GM18499 (cell line): Measurements from ENCODE around the gene RHBDL1.

Experiments used
- ATAC-seq: cut with Tn5 transposase; IDR thresholded peaks from one replicate; pipeline ENCODE4 v1.9.1; 2021; ENCODE audit warnings: moderate number of reproducible peaks; ENCODE audit not compliant: insufficient read depth, unreplicated experiment

Gene RHBDL1

DNA sequence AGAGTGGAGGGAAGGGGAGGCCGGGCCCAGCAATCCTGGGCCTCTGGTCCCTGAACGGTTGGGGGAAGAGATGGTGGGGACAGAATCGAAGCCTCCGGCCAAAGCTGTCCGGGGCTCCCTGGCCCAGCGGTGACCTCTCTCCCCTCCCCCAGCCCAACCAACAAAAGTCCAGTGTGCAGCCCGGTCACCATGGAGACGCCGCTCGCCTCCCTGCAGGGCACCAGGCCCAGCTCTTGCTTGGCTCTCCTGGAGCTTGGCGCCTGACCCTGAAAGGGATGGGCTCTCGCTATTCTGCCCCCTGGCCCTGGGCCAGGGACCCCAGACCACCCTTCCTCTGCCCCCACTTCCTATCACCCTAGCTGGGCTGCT, 40.7 kb downstream of the RHBDL1 start:
- no peak for ATAC-seq

DNA sequence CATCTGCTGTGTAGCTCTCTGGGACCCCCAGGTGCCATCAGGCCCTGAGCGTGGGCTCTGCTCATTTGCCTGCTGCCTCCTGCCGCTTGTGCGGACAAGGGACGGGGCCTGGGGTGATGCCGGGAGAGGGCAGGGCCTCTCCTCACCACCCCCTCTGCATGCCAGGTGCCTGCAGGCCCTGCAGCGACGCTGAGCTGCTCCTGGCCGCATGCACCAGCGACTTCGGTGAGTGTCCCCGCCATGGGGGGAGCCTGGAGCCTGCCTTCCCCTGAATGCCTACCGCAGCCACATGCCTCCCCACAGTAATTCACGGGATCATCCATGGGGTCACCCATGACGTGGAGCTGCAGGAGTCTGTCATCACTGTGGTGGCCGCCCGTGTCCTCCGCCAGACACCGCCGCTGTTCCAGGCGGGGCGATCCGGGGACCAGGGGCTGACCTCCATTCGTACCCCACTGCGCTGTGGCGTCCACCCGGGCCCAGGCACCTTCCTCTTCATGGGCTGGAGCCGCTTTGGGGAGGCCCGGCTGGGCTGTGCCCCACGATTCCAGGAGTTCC, 41.4 kb downstream of the RHBDL1 start:
- ATAC-seq: no peak

DNA sequence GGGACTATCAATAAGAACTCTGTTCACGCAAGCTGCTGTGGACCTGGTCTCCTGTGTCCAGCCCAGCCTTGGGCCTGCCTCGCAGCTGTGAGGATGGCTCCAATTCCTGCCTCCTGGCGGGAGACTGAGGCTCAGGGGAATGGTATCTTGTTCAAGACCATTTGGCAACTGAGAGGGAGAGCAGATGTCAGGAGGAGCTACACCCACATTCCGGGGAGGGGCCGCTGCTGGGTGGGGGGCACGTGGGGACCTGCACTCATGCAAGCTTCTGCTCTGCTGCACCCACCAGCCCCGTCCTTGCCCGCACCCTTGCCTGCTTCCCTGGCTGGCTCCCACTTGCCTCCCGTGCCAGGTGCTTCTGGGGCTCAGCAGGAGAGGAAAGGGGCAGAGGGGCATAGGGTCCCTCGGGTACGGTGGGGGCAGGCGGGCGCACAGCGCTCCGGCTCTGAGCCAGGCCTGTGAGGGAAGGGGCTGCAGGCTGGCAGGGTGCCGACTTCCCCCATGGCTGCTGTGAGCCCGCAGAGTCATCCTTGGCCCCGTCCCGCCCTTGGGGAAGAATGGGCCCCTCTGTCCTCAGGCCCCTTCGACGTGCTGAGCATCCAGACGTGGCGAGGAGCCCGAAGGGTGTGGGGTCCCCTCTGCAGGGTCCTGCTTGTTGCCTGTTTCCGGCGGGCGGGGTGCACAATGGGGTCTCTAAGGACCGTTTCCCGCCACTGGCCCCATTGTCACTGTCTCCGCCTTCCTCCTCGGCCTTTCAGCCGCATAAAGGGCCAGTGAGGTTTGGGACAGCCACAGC, 42.2 kb downstream of the RHBDL1 start:
- no peak for ATAC-seq

DNA sequence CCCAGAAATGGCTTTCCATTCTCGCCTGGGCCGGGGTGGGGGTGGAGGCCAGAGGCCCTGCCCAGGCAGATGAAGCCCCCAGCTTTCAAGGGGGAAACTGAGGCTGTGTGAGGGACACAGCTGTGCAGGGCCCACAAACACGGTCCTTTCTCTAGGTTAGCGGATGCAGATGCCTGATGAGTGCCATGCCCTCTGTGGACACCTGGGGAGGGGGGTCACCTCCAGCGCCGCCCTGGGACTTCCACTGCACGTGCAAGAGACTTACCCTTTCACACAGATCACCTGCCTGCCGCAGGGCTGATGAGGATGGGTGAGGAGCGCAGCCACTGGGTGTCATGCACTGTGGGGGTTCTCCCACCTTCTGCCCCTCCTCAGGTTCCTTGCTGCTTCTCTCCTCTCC, 42.9 kb downstream of the RHBDL1 start:
- ATAC-seq: no peak

DNA sequence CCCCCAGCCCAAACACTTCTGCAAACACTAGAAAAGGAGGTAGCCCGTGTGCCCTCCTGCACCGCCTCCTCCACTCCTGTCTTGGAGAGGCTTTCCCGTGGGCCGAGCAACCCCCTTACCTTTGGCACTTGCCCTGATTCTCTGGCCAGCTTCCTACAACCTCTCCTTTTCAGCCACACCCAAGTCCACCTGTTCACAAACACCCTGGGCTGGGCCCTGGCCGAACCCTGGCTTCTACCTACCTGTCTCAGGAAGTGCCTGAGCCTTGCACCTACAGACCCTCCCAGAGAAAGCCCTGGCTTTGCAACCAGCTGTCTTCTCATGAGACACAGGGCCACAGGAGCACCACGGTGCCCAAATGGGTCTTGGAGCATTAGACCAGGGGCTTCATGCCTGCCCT, 43.5 kb downstream of the RHBDL1 start:
- ATAC-seq: no peak

DNA sequence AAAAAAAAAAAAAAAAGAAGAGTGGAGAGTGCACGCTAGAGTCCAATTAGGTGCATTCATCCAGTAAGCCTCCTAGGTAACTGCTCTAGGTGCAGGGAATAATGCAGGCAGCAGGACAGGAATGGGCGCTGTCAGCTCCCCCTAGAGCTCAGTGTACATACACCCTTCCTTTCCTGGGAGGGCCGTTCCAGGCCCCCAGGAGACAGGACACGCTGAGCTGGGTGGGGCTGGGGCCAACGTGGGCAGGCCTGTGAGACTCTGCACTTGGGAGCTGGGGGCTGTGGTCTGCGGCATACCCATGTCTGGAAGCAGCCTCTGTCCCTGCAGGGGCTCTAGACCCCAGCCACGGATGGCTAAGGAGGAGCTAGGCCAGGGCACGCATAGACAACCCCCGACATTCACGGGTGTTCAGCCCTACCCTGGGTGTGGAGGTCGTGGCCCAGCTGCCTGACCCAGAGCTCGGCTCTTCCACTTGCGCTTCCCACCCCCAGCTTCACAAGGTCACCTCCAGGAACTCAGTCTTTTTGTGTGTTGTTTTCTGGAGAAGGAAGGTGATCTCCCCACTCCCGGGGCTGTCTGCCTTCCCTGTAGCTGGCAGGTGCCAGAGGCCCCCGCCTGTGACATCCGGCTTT, 44.5 kb downstream of the RHBDL1 start:
- no peak for ATAC-seq

DNA sequence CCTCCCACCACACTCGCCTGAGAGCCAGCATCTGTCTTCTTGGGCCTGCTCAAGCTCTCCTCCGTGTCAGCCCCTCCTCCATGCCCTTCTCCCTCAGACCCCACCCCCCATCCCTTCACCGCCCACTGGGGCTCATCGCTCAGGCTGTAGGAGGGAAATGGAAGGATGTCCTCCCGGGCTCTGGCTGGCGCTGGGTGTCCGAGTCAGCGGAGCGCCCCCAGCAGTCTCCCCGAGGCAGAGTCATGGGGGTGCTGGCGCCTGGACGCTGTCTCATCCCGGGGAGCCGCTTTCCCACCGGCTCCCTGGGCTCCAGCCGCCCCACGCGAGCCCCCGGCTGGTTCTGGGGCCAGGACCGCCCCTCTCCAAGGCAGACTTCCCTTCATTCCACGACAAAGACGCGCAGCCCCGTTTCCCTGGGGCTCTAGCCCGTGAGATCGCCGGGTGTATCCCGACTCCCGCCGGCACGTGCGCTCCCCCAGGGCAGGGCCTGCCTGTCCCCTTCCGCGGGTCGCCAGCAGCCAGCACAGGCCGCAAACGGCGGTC, 45.0 kb downstream of the RHBDL1 start:
- no peak for ATAC-seq

DNA sequence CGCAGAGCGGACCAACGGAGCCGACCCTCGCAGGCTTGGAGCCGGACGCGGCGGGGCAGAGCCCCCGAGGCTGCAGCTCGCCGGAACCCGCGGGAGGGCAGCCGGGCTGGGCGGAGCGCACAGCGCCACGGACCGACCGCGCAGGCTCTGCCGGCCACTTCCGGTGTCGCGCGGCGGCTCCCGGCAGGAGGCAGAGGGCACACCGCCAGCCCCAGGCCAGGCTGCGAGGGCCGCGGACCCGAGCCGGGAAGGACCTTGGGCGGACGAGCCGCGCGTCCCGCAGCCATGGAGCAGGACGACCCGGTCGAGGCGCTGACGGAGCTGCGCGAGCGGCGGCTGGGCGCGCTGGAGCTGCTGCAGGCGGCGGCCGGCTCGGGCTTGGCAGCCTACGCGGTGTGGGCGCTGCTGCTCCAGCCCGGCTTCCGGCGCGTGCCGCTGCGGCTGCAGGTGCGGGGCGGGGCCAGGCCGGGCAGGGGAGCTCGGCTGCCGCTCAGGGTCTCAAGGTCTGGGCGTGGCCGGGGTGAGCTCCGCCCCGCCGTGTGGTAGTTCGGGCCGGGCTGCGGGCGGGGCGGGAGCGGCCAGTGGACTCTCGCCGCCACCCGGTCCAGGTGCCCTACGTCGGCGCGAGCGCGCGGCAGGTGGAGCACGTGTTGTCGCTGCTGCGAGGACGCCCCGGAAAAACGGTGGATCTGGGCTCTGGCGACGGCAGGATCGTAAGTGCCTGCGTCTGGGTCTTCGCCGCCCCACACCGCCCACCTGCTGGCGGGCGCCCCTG, 45.7 kb downstream of the RHBDL1 start, which contains the start of gene ANTKMT:
Gene ANTKMT (plus strand): TSS at position 157 of the 775 bp plus-strand sequence. CDS start 129 bp downstream, at position 286.
- no peak for ATAC-seq

DNA sequence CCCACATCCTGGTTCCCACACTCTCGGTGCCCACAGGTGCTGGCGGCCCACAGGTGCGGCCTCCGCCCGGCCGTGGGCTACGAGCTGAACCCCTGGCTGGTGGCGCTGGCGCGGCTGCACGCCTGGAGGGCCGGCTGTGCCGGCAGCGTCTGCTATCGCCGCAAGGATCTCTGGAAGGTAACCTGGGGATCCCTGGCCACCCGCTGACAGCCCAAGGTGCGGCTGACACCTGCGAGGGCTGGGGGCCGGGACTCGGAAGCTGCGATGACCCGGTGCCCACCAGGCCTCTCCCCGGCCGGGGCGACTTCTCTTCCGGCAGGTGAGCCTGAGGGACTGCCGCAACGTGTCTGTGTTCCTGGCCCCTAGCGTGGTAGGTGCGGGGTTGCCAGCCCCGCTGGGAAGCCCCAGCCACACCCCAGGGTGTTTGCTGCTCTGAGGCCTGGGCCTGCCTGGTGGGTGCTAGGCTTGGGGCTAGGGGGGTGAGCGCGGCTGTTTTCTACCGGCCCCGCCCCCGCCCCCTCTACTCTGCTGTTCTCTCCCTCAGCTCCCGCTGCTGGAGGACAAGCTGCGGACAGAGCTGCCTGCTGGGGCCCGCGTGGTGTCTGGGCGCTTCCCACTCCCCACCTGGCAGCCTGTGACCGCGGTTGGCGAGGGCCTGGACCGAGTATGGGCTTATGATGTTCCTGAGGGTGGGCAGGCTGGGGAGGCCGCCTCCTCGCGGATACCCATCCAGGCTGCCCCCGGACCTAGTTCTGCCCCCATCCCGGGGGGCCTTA, 46.5 kb downstream of the RHBDL1 start:
- no peak for ATAC-seq

DNA sequence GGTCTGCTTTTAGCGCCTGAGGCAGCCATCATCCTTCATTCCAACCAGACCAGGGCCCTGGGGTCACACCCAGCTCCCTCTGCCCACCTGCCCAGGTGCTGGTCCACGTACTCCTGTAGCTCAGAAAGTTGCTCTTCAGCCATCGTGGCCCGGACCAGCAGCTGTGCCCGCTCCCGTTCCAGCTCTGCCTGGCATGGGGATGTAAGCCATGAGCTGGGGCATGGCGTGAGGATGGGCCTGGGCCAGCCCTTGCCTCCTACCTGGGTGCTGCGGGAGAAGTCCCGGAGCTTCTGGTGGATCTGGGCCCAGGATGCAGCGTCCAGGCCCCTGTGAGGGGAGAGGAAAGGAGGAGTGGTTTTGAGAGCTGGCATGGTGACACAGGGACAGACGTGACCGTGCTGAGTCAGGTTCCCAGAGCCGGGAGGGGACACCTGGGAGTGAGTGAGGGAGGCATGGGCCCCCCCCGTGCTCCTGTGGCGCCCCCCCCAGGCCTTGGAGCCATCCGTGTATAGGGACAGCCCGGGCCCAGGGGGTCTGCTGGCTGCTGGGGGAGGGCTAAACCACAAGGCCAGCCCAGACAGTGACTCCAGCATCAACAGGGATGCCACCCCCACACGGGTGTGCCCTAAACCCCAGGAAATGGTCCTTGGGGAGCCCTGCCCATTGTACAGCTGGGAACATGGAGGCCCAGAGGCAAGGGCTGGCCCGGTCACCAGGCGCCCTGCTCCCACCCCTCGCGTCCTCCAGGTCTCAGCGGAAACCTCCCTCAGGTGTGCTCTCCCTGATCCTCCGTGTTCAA, 47.6 kb downstream of the RHBDL1 start:
- no peak for ATAC-seq

DNA sequence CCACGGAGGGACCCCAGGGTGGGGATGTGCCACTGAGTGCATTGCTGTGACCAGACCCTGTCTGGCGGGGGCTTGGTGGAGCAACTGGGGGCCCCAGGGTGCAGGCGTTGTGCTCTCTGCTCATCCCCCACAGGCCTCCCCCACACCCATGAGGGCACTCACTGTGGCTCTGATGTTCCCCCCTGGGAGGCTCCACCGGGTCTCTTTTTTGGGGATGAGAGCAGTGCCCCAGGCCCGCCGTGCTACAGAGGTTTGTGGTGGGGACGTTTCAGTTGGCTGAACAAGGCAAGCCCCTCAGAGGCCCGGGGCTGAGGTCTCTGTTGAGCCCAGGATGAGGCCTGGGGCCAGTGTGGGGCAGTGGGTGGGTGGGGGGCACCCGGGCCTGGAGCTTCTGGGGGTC, 48.2 kb downstream of the RHBDL1 start:
- no peak for ATAC-seq

DNA sequence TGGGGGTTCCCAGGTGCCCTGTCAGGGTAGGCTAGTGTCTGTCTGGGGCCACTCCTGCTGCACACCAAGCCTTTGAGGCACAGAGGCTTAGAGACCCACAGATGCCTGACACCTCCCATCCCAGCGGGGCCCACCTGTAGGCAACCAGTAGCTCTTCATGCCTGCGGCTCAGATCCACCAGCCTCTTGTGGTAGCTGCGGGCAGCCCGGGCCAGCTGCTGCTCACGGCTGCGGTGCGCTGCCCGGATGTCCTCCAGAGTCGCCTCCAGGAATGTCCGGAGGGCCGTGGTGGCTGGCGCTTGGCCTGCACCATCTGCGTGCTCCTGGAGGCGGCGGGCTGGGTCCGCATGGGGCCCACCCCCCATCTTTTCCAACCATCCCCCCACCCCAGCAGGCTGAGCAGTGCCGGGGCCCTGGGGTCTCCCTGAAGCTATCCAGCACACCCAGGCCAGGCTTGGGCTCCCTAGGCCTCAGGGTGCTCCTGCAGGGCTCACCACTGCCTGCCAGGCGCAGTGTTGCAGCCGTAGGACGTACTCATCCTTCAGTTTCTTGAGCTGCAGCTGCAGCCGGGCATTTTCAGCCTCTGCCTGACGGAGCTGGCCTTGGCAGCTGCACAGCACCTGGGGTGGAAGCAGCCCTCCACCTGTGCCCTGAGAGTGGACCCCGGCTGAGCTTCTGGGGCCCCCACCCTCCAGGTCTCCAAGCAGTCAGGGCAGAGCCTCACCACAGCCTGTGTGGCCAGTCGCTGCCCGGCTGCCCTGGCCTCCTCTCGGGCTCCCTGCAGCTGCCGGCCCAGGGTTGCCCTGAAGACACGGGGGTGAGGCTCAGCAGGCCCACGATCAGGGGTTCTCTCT, 48.9 kb downstream of the RHBDL1 start:
- ATAC-seq: no peak

DNA sequence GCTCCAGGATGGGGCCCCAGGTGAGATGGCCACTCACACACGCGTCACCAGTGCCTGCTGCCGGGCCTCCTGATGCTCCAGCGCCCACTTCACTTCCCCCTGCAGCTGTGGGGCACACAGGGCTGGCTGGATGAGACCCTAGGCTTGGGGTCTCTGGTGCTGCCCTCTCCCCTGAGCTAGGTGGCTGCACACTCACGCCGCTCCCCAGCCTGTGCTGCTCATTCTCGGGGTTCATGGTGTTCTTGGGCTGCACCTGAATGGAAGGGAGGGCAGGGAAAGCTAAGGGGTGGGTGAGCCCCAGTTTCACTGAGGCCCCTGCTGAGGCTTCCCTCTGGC, 49.5 kb downstream of the RHBDL1 start:
- no peak for ATAC-seq

DNA sequence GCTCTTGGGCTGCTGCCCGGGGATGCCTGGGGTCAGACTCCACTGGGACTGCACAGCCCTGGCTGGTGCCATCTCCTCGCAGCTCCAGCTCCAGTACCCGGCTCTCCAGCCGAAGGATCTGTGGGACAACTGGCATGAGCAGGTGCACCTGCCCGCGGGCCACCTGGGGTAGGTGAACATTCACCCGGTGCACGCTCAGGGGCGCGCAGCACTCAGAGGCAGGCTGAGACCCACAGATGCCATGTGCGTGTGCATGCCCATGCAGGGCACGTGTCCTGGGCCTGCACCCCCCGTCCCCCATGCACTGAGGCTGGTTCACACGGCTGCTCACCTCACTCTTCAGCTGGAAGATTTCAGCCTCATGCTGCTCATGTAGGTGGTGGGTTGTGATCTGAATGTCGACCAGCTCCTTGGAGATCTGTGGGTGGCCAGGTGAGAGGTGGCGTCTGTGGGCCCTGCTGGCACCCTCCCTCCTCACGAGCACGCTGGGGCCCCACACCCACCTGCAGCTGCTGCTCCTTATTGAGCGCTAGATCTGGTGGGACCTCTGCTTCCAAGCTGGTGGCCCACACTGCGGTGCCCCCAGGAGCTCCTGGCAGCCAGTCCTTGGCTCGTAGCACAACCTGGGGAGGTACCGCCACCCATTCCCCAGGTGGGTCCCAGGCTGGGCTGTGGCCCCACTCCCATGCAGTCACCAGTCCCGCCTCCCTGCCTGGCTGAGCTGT, 50.2 kb downstream of the RHBDL1 start:
- ATAC-seq: no peak

DNA sequence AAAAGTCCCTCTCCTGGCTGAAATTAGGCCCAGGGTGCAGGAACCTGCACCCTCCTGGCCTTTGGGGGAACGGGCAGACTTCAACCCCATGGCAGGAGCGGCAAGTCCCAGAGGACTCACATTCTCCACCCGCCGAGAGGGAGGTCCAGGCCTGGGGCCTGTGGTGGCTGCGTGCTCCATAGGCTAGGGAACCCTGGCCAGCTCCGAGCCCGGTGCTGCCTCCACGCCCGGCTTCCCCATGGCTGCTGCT, 50.6 kb downstream of the RHBDL1 start:
- ATAC-seq: no peak

DNA sequence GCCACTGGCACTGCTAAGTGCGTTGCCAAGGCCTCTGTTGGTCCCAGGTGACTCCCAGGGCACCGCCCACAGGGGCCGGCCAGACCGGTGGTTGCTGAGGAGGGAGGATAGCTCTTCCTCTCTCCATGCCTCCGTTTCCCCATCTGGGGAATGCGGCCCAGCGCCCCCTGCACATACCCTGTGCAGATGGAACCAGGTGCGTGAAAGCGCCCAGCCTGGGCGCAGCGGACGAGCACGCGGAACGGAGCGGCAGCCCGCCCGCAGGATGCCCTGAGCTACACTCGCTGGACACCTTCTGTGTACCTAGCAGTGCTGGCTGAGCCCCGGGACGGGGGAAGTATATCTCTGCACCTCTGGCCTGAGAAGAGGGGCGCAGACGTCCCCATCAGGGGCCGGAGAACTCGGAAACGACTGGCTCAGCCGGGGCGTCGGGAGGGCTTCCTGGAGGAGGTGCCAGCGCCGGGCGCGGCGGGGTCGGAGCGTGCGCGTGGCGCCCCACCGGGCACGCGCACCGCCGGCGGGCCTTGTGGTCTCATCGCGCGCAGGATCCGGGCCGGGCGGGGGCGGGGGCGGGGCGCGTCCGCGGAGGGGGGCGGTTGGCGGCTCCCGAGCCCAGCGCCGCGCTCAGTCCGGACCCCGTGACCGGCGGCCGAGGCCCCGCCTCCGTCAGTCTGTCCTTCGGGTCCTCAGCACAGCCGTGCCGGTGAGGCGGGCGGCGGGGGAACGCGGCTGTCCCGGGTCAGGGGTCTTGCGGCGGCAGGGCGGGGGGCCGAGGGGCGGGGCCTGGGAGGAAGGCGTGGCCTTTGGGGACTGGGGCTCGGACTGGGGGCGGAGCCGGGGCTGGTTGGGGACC, 51.2 kb downstream of the RHBDL1 start, which contains the start of the genes CCDC78 and HAGHL:
Gene CCDC78 (minus strand): TSS at position 6 of the 853 bp plus-strand sequence. CDS start 76 bp downstream, outside the sequence.
Gene HAGHL (plus strand): TSS at position 669 of the 853 bp plus-strand sequence. CDS start 404 bp downstream, outside the sequence.
- ATAC-seq: no peak
